Fibroblast of peridontal ligament (primary cell): ENCODE data around the gene ADAMTS5.

ENCODE experiments used
- DNase-seq: peaks from one replicate; pipeline ENCODE4 v3.0.0-alpha.2; 2010; ENCODE audit errors: extremely low read depth

The ADAMTS5 gene

DNA sequence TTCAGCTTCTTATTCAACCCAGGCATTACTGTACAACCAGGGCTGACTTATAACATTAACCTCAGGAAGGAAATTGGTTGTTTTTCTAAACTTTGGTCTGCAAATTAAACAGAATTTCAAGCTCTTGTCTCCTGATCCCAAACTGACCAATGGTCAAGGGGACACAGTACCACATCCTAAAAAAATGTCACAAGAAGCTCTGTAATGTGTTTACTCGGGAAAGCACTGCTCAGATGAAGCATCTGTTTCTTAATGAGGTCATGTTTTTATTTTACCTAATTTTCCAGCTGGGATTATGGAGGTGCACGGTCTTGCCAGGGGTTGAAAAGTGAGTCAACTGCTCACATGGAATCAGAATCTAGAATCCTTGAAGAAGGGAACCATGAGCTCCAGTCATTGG, 18.7 kb downstream of the ADAMTS5 start:
- peak; percentile 29 for DNase-seq

DNA sequence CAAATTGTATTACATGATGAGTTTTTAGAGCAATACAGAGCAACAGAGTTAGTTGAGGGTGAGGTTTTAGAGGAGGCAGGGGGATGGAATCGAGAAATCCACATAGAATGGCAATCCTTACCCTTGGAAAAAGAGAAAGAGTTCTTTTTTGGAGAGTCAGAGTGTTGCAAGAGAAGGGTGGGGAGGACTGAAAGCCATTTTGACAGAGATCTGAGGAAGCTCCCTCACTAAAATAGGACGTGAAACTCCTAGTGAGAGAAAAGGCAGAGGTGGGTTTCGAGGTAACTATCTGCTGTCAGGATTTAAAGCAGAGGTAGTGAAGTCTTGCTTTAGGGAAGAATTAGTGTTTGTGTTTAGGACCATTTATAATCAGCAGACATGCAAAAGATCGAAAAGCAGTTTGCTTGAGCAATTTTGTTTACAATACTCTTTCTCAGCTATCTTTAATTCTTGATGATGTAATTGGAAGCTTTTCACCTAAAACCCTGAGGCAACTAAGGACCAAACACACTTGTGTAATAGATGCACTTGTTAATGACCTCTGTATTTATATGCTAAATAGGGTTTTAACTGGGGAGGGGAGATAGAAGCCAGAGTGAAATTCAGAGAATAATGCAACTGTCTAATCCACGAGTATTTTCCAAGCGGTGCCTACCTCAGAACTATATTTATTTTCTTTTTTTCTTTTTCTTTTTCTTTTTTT, 20.0 kb downstream of the ADAMTS5 start:
- DNase-seq: no peak

DNA sequence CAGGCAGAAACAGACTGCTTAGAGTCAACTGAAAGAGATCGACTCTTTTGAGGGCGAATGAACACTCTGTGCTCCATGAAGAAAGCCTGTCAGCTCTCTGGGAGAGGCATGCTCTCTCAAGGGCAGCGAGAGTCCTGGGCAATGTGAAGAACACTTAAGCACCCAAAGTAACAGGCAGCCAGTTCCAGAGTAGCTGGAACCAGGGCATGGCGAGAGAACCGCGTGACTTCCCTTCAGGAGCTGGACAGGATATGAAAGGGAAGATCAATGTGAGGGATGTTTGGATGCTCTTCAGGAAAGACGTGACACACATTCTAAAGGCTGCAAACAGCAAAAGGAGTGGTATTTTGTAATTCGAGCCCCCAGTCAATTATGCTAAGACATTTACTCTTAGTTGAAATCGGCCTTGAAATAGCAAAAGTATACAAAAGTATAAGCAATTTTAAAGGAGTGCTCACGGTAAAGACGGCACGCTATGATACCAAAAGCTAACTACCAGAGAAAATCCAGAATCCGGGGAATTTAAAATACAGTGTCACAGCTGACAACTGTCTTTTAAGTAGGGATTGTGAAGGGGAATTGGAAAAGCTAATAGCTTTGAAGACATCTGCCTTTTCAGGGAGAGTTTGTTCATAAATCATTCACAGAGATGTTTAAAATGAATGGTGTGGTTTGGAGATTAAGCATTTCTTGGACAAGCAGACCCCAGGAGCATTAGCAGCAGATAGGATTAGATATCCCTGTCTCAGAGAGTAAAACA, 20.8 kb downstream of the ADAMTS5 start:
- DNase-seq: no peak

DNA sequence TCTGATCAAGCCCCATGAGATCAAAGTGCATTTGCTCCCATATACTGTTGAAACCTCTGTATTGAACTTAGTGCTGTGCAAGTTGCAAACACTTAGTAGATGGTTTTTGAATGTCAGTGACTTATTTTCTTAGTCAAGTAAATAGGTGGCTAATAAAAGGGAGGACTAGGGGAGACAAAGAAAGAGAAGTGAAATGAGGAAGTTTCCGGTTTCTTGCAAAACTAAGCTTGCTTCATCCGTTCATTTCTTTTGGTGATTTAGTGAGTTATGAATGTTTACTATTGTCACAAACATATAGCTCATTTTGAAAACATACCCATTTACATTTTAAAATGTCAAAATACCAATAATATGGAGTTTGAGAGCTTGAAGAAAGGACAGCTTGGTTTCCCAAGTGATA, 23.0 kb downstream of the ADAMTS5 start:
- DNase-seq: no peak

DNA sequence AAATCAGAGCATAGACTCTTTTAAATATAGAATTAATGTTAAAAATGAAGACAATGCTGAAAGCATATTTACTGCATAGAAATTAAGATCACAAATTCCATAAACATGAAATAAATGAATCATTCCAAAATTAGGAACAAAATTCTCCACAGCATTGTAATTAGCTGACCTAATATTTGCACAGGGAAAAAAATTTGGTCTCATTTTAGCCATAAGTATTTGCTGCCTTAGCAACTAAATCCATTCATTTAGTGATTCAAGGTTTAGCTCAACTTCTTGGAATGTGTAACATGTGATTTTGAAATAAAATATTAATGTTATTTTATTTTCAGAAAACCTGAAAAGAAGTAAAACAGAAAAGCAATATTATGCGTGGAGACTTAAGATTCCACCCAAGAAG, 25.5 kb downstream of the ADAMTS5 start:
- no peak for DNase-seq

DNA sequence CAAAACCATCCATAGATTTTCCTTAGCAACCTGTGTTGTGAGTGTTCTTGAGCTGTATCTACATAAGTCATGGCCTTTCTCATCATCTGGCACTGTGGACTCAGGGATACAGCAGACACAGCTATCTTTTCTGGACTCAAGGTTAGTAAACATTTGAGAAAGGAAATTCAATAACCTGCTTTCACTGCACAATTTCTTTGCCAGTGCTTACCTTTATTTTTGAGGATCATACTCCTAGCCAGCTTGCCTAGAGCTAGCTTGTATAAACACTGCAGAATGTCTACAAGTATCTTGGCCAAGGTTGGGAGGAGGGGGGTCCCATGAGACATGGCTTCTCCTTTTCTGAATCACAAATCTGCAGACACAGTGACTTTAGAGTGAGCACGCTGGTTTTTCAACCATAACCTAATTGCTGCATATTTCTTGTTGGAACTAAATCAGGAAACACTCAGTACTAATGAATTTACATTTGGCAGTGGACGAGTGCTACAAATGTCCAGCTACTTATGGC, 27.2 kb downstream of the ADAMTS5 start:
- peak; percentile 67 for DNase-seq

DNA sequence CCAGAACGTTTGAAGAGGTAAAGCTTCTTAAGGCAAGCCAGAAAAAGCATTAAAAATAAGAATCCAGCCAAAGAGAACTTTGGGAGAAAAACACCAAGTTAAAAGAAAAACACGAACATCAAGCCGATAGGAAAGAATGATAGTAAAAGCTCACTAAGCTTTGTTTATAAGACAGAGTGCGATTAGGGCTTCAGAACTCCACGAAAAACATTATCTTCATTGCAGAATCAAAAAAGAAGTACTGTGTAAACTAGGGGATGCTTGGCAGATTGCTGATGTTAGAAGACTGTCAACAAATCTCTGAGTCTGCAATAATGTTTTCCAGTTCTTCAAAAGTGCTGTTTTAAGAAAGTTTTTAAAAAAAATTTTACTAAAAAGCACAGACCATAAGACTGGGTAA, 30.2 kb downstream of the ADAMTS5 start:
- peak; percentile 13 for DNase-seq

DNA sequence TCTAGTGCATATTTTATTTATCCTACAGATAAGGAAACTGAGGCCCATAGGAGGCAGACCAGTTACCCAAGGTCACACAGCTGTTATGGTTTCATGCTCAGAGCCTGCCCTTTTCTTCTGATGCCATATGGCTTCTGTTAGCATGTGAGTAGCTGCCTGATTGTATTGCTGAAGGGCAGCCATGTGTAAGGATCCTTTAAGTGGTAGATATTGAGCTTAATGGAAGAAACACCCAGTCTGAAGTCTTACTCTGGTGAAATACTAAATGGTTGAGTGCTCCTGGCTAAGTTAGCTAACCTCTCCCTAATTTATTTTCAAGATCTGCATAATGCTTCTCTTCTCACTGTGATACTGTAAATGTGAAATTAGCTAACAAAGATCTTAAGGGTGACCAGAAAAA, 30.9 kb downstream of the ADAMTS5 start:
- peak; percentile 50 for DNase-seq

DNA sequence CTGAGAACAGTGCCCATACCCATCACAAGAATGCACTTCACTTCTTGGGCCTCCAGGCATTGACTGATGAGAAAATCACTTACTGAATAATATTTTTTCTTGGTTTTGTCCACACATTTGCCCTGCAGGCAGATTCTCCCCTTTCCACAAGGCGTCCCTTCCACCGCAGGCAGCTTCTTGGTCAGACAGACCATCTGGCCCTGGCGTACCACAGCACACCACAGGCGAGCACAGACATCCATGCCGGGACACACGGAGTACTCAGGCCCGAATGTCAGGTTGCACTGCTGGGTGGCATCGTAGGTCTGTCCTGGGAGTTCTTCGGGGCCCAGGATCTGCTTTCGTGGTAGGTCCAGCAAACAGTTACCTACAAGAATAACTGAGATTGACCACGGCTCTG, 32.5 kb downstream of the ADAMTS5 start:
- DNase-seq: no peak

DNA sequence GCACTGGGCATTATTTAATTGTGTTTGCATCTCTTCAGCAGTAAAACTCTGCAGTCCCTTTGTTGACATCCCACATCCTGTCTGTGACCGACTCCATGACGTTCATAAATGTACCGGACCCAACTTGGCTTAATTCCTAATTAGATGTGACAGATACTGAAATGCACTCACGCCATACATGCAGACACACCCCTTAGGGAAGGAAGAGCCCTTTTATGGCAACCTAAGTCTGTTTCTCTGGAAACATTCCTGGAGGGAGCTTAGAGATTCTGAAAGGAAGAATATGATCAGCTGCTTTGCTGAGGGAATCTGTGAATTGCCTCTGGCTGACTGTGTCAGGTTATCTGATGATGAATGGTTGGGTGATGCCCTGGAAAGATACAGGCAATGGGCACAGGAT, 33.4 kb downstream of the ADAMTS5 start:
- DNase-seq: no peak

DNA sequence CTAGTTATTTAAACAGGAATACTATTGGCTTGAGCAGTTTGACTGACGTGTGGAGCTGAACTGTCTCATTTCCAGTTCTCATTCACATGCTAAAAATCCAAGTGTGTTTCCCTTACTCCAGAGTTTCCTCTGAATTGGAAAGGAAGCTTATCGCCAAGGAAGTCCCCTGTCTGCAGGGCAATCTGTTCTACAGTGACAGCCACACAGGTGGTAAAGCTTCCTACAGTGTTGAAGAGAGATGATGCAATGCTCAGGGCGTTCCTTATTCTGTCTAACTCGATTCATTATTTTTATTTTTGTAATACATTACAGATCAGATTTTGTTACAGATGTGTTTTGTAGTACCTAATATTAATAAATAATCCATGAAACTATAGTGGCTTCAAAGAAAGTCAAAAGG, 41.3 kb downstream of the ADAMTS5 start:
- no peak for DNase-seq

DNA sequence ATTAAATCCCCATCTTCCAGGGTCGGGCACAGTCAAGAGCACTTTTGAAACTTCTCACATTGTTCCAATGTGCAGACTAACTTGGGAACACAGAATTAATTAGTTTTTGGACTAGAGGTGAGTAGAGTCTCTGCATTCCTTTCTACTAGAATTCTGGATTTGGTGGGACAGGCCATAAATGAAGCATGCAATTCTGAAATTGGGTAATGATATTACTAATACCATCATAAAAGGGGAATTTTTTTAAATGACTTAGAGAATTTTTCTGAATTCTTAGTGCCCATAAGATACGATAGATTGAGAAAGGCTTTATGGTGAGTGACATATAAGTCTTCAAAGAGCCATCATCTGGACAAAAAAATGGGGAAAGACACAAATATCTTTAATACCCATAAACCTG, 41.8 kb downstream of the ADAMTS5 start:
- no peak for DNase-seq

DNA sequence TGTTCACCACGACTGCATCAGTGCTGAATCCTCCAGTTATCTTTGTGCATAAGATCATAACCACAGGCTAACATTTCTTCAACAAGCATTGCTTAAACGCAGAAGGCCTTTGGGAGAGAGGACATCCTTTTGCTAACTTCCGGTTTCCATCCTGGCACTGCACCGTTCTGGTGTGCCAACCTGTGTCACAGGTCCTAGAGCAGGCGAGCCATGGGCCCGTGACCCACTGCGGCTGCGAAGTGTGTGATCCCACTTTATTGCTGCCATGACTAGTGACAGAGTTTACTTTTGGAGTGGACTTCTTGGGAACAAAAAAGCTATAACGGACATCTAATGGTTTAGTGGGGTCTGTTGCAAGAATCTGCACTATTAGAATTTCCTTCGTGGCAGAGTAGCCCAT, 42.9 kb downstream of the ADAMTS5 start:
- no peak for DNase-seq

DNA sequence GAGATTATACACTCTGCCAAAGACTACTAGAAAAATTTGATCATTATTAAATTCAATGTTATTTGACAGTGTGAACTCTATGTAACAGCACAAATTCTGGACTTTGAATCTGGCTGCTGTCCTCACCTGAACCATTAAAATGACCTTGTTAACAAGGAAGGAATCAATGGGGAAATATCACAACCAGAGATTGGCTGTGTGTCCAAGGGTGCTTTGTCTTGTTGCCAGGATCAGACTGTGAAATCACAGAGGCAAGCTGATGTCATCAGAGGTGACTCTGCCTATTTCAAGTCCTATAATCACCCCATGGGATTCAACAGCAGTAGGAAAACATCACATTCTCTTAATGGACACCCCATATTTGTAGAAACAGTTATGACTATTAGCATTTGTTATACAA, 46.8 kb downstream of the ADAMTS5 start:
- no peak for DNase-seq

DNA sequence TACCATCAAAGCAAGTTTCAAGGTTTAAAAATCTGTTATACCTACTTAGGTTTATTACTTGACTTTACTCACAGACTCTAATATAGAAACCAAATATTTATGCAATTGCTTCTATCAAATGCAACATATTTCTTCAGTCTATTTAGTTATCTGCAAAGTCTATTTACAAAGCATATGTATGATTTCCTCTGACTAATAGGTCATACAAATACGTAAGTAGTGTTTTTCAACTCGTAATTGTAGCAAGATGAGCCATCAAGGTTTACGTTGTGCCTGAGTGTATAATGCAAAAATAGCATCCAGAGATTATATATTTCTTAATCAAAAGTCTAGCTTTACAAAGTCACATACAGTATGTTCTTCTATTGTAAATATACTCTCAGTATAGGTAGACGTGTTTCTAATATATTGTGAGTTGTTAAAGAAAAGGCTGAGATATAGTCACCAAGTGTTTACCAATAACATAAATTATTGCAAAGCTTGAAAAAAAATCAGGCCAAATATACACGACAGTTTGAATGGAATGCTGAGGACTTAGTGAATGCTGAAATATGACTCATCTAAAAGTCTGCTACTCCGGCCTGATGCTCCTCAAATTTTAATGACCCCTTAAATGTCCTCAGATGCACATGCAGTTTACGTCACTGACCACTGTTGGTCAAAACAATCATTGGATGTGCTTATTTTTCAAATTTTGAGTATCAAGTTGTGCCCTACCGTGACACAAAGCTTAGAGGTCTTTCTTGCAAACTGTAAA, 48.4 kb downstream of the ADAMTS5 start:
- peak; percentile 61 for DNase-seq

DNA sequence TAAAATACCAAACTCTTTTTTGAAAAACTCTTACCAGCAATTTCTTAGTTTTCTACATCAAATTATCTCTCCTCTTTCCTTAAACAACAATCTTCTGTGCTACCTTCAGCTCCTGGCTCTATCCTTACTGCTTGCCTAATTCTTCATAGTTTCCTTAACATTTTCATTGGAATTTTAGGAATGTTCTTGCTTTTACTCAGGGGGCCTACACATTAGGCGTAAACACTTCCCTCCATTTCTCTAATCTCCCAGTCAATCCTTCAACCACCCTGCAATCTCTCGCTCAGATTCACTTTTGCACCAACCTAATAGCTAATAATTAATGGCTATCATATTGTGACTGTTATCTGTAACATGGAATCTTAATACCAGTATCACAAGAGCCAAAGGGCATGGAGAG, 50.1 kb downstream of the ADAMTS5 start:
- DNase-seq: no peak

DNA sequence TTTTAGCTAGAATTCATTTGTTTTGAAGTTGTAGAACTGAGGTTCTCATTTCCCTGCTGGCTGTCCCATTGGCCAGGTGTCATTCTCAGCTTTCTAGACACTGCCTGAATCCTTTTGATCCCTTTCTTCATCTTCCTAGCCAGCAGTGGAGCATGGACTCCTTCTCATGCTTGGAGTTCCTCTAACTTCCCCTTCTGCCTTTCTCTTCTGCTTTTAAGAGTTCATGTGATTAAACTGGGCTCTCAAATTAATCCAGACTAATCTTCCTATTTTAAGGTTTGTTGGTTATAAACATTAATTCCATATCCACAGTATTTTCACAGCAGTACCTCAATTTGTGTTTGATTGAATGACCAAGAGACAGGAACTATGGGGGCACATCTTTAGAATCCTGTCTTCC, 52.3 kb downstream of the ADAMTS5 start:
- DNase-seq: no peak

DNA sequence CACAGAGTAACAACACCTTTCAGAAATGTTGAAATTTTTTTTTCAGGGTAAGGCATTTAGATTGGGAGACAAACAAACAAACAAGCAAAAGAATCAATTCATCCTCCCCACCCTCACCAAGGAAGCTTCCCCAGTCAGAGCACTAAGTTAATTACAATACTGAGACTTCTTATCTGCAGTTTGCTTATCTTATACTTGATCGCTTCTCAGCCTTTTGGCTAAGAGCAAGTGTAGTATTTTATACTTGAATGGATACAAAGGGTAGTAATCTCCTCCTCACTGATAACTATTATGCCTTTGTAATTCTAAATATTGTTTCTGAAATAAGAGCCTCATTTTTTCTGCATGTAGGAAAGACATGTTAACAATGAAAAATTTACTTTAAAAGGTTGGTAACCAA, 54.4 kb downstream of the ADAMTS5 start:
- DNase-seq: no peak

DNA sequence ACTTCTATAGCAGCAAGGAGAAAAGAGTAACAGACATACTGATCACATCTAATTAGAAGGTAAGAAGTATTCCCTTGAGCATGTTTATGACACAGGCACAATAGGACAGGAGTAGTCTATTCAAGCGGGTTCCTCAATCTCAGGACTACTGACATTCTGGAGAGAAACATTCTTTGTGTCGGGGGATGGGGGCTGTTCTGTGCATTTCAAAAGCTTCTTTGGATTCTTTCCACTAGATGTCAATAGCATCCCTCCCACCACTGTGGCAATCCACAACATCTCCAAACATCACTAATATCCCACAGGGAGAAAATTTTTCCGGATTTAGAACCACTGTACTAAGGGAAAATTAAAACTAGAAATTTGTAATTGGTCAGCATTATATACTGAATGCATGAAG, 56.9 kb downstream of the ADAMTS5 start:
- DNase-seq: no peak

DNA sequence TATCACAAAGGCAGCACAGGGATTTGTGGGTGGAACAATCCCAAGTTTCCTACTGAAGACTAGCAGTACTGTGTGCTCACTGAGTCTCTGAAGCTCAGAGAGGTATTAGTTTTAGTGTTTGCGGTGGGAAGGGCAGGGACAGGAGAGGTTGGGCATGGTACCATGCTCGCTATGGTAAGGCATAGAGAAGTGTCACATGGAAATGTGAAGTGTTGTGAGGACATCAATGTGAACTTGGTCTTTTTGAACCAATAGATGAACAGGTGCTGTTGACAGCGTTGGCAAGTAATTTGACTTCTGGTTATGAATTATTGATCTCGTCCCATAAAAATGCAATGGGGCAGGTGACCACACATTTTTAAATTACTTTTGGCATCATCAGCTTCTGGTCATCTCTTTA, 65.9 kb downstream of the ADAMTS5 start:
- DNase-seq: no peak

DNA sequence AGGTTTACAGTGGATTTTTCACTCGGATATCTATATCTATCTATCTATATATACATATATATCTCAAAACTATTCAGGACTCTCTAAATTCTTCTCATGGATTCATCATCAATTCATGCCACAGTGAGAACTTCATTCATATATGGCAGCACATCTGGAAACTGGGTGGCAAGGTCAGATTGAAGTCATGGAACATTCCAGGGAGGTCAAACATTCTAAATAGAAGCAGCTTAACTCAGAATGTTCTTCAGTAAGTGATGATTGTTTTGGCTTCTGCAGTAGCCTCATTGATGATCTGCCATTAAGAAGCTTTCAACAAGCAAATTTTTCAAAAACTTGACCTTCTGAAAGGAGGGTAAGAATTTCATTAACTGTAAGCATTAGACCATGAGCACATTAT, 74.7 kb downstream of the ADAMTS5 start:
- peak; percentile 61 for DNase-seq

DNA sequence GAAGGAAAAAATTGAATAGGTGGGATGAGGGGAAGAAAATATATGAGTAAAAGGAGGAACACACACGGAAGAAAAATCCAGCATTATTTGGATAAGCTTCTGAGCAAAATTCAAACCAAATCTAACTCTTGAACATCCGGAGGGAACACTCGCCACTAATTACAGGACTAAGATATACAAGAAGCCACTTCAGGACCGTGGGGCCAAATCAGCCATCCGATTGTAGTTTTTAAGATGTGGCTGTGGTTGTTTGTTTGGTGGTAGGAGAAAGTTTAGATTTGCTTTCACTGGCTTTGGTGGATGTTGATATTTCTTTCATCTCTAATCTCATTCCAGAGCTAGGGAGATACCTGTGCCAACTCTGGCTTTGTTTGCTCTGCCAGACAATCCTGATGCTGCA, 78.0 kb downstream of the ADAMTS5 start:
- DNase-seq: no peak

DNA sequence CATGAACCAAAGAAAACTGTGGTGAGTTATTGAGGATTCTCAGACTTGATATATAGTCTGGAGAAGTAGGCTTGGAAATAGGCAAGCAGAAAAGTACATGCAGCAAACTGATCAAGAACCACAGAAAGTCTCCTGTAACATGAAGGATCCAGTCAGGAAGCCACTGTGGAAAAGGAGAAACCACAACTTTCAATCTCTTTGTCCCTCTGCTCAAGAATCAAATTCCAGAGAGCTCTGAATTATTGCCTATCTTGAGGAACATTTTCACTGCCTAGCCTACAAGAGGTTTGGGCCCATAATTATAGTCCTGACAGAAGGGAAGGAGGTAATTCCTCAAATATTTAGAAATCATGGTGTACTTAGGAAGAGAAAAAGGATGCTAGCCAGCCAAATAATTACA, 78.6 kb downstream of the ADAMTS5 start:
- DNase-seq: peak; percentile 25
